Measurements from ENCODE around the gene EPB41L1. TPM values are rescaled to one million over a fixed set of nuclear protein-coding genes. Genes with fewer than 3 reads are reported as not detected.

The EPB41L1 gene
- 30.6 and 33.1 TPM in 2 replicates for total RNA-seq
- long read RNA-seq, partial matches to known transcripts, result 1 of 5 reads
- long read RNA-seq, other reads (novel, unspliced or antisense), result 4 of 5 reads

DNA sequence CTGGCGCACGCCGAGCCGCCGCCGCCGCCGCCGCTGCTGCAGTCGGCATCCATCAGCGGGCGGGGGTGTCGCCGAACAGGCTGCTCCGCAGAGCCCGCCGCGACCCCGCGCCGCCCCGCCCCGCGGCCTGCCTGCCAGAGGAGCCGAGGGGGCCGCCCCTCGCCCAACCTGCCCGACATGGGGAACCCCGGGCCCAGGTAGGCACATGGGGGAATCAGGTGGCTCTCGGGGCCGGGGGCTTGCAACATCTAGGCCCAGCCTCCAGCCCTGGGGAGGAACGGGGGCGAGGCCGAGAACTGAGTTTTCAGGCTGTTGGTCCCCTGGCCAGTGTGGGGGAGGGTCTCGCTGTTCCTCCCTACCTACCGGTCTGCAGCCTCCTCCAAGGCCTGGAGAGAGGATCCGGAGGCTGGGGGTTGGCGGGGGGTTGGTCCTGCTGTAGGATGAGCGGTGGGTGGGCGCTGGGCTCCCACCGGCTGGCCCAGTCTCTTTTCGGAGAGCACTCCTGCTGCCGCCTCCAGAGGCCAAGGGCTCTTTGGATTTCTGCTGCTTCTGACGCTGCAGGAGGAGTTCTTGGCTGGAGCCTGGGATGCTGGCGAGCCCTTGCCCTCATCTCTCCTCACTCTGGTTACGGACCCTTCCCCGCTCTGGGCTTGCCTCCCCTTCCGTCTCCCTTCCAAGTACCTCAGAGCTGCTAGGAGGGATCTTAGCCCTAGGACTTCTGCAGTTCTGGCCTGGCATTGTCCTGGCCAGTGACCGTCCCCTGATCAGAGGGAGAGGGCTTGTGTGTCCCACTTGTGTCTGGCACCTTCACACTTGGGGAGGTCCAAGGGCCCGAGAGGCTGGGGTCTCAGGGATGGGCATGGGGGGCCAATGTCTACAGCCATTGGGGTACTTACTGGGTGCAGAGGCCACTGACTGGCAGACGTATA, at the start of gene EPB41L1:
Gene EPB41L1 (plus strand): TSS at position 41 of the 929 bp plus-strand sequence. CDS start 19,038 bp downstream, outside the sequence.
- DNase-seq (ENCODE audit: low read depth, low spot score), result no peak
- Mint-ChIP-seq H3K27me3 (ENCODE audit: low read depth) (peaks cover 10% of the 10 kb centered on the region), H3K4me1 (peaks cover 28% of the 10 kb centered on the region), H3K4me3 (peak within 1 kb of the TSS; percentile 90), H3K36me3 (ENCODE audit: low read depth) (no peaks in the 10 kb centered on the region), H3K9me3 (no peaks in the 10 kb centered on the region), H3K27ac (ENCODE audit: unreplicated experiment) (no peak within 1 kb of the TSS)
- TF ChIP-seq, protein P1, sequence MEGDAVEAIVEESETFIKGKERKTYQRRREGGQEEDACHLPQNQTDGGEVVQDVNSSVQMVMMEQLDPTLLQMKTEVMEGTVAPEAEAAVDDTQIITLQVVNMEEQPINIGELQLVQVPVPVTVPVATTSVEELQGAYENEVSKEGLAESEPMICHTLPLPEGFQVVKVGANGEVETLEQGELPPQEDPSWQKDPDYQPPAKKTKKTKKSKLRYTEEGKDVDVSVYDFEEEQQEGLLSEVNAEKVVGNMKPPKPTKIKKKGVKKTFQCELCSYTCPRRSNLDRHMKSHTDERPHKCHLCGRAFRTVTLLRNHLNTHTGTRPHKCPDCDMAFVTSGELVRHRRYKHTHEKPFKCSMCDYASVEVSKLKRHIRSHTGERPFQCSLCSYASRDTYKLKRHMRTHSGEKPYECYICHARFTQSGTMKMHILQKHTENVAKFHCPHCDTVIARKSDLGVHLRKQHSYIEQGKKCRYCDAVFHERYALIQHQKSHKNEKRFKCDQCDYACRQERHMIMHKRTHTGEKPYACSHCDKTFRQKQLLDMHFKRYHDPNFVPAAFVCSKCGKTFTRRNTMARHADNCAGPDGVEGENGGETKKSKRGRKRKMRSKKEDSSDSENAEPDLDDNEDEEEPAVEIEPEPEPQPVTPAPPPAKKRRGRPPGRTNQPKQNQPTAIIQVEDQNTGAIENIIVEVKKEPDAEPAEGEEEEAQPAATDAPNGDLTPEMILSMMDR (conservative IDR thresholded peaks at IDR 0.05), result no peak

DNA sequence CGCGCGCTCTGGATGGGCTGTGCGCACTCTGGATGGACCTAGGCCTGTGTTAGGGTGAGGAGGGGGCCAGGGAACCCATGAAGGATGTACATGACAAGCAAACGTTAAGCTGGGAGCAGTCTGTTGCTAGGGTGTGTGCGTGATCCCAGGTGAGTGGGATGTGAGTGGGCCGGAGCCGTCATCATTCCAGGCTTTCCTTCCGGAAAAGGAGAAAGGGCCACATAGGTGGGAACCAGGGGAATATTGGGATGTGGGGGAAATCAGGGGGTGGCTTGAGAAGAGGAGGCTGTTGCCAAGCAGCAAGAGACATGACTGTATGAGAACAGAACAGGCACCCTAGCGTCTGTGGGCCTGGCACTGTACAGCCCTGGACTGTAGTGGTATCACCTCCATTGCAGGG, 49.7 kb upstream of the EPB41L1 start:
- TF ChIP-seq, protein P1 (conservative IDR thresholded peaks at IDR 0.05), result no peak
- DNase-seq (ENCODE audit: low read depth, low spot score), result no peak
- Mint-ChIP-seq H3K27me3 (ENCODE audit: low read depth) (no peaks in the 10 kb centered on the region), H3K4me3 (no peak overlapping the region), H3K27ac (ENCODE audit: unreplicated experiment) (no peak overlapping the region), H3K36me3 (ENCODE audit: low read depth) (no peaks in the 10 kb centered on the region), H3K9me3 (no peaks in the 10 kb centered on the region), H3K4me1 (peaks cover 13% of the 10 kb centered on the region)

DNA sequence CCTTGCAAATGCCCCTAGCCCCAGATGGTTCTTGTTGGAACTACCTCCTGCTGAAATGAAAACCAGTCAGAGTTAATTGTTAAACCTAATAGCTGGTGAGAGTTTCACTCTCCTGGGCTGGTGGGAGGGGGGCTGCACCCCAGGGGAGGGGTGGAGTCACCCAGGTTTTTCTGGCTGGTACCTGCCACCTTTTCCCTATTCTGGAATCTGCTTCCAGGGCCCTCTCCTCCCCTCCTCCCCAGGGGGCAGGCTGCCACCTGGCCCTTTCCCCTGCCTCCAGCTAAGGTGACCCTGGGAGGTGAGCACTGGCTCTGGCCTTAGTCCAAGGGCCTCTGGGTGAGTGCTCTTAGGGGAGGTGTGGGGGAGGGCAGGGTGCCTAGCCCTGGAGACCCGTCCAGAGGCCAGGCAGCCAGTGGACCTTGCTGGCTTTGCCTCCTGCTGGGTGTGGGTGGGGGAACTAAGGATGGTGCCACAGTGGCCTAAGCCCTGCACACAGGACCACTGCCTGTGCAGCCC, 48.8 kb upstream of the EPB41L1 start:
- TF ChIP-seq, protein P1 (conservative IDR thresholded peaks at IDR 0.05), result no peak
- no peak for DNase-seq (ENCODE audit: low read depth, low spot score)
- H3K9me3 Mint-ChIP-seq, result no peaks in the 10 kb centered on the region
- H3K36me3 Mint-ChIP-seq (ENCODE audit: low read depth), result no peaks in the 10 kb centered on the region
- H3K27me3 Mint-ChIP-seq (ENCODE audit: low read depth), result no peaks in the 10 kb centered on the region
- H3K4me3 Mint-ChIP-seq, result no peak overlapping the region
- H3K27ac Mint-ChIP-seq (ENCODE audit: unreplicated experiment), result no peak overlapping the region
- peaks cover 20% of the 10 kb centered on the region for H3K4me1 Mint-ChIP-seq

DNA sequence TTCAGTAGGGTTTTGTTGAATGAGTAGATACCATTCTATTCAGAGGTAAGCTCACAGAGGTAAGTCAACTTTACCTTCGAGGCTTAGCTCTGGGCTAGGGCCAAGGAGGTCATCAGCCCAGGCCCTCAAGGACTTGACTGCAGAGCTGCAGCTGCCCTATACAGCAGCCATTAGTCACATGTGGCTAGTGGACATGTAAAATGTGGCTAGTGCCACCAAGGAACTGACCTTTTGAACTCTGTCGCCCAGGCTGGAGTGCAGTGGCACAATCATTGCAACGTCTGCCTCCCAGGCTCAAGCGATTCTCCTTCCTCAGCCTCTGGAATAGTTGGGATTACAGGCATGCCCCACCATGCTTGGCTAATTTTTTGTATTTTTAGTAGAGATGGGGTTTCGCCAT, 47.9 kb upstream of the EPB41L1 start:
- Mint-ChIP-seq H3K27ac (ENCODE audit: unreplicated experiment) (no peak overlapping the region), H3K4me1 (peaks cover 20% of the 10 kb centered on the region), H3K36me3 (ENCODE audit: low read depth) (no peaks in the 10 kb centered on the region), H3K9me3 (no peaks in the 10 kb centered on the region), H3K27me3 (ENCODE audit: low read depth) (no peaks in the 10 kb centered on the region), H3K4me3 (no peak overlapping the region)
- TF ChIP-seq, protein P1 (conservative IDR thresholded peaks at IDR 0.05), result no peak
- DNase-seq (ENCODE audit: low read depth, low spot score), result no peak

DNA sequence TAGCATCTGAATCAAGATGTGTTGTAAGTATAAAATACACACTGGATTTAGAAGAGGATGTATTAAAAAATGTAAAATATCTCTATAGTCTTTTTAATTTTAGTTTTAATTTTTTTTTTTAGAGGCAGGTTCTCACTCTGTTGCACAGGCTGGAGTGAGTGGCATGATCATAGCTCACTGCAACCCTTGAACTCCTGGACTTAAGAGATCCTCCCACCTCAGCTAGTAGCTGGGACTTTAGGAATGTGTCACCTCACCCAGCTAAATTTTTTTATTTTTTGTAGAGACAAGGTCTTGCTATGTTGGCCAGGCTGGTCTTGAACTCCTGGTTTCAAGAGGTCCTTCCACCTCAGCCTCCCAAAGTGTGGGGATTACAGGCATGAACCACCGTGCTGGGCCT, 46.7 kb upstream of the EPB41L1 start:
- no peaks in the 10 kb centered on the region for H3K9me3 Mint-ChIP-seq
- no peak overlapping the region for H3K27ac Mint-ChIP-seq (ENCODE audit: unreplicated experiment)
- H3K27me3 Mint-ChIP-seq (ENCODE audit: low read depth), result no peaks in the 10 kb centered on the region
- no peak overlapping the region for H3K4me3 Mint-ChIP-seq
- TF ChIP-seq, protein P1 (conservative IDR thresholded peaks at IDR 0.05), result no peak
- peaks cover 28% of the 10 kb centered on the region for H3K4me1 Mint-ChIP-seq
- no peaks in the 10 kb centered on the region for H3K36me3 Mint-ChIP-seq (ENCODE audit: low read depth)
- no peak for DNase-seq (ENCODE audit: low read depth, low spot score)
